GM19193 (cell line): ENCODE measurements around the gene CXCL16.

Experiments
- POLR2A ChIP-seq: IDR thresholded peaks from 4 replicates; pipeline ENCODE4 v1.6.1; 2011; ENCODE audit not compliant: insufficient read depth, insufficient read length; ENCODE audit errors: extremely low read depth

Gene CXCL16

GRCh38 chr17:4693416-4693815, 46.3 kb downstream of the CXCL16 start:
- TF ChIP-seq POLR2A = no peak

GRCh38 chr17:4691686-4692085, 48.0 kb downstream of the CXCL16 start:
- TF ChIP-seq POLR2A = no peak

- TF ChIP-seq POLR2A = no peak
These were observed 49.0 kb downstream of the CXCL16 start for GRCh38 chr17:4690745-4691144.
